Heart right ventricle (tissue), 16 donors: Measurements from ENCODE around the gene ZFAND3. TPM values are rescaled to one million over a fixed set of nuclear protein-coding genes. Genes with fewer than 3 reads are reported as not detected.

ENCODE experiments used
- ATAC-seq, 8 donors: fragments of 200-7000 bp; cut with Tn5 transposase; one replicate each; pipeline ENCODE4 v1.9.1; 2020; ENCODE audit warnings: mild to moderate bottlenecking in 8 of 8, moderate library complexity in 8 of 8, moderate number of reproducible peaks in 1 of 8
- DNase-seq, 2 donors: peaks; one replicate each; pipeline ENCODE4 v3.0.0-alpha.2; 2020
- H3K27ac ChIP-seq, 10 donors: fragments of 200-600 bp; sonication (generic) in 2 of 10; one replicate each; pipeline versions ENCODE4 v1.5.0 to v1.8.0; 2020 to 2022; ENCODE audit warnings: mild to moderate bottlenecking in 3 of 10
- H3K27me3 ChIP-seq, 7 donors: fragments of 200-600 bp; one replicate each; pipeline ENCODE4 v1.8.0; 2021 to 2022; ENCODE audit warnings: mild to moderate bottlenecking in 2 of 7
- H3K36me3 ChIP-seq, 9 donors: fragments of 200-600 bp; sonication (generic) in 1 of 9; one replicate each; pipeline versions ENCODE4 v1.5.0 to v1.8.0; 2020 to 2022; ENCODE audit warnings: mild to moderate bottlenecking in 2 of 9
- H3K4me1 ChIP-seq, 9 donors: fragments of 200-600 bp; sonication (generic) in 1 of 9; one replicate each; pipeline versions ENCODE4 v1.5.0 to v1.8.0; 2020 to 2022; ENCODE audit warnings: mild to moderate bottlenecking in 4 of 9
- H3K4me3 ChIP-seq, 10 donors: fragments of 200-600 bp; sonication (generic) in 2 of 10; one replicate each; pipeline versions ENCODE4 v1.5.0 to v1.8.0; 2020 to 2022; ENCODE audit warnings: mild to moderate bottlenecking in 7 of 10, moderate library complexity in 2 of 10
- H3K9me3 ChIP-seq, 11 donors: fragments of 200-600 bp in 10 of 11; sonication (generic) in 2 of 11; one replicate each; pipeline versions ENCODE4 v1.5.0 to v1.8.0; 2013 to 2022; ENCODE audit warnings: mild to moderate bottlenecking in 2 of 11, control low read depth in 1 of 11, moderate library complexity in 1 of 11
- CTCF ChIP-seq, 9 donors: fragments of 200-600 bp; sonication (generic) in 2 of 9; IDR thresholded peaks; one replicate each; pipeline versions ENCODE4 v1.5.0 to v1.8.0; 2021 to 2022; ENCODE audit warnings: antibody characterized with exemption in 9 of 9, mild to moderate bottlenecking in 5 of 9, moderate library complexity in 1 of 9
- WGBS, 2 donors: extraction: QIAGEN DNeasy Blood & Tissue Kit; methylation state at CpG; one replicate each; pipeline ENCODE4 v1.1.7; 2013; ENCODE audit warnings: inconsistent platforms in 1 of 2; 5-methylcytosine and 5-hydroxymethylcytosine counted together
- intact Hi-C, 10 donors: fragments of 100-400 bp; cut with DNase I; formaldehyde crosslinking; loops; one replicate each; pipeline versions ENCODE4 v1.11.1 to v1.14.2; 2022
- polyA plus RNA-seq, 2 donors: library from polyadenylated mRNA; stranded (reverse); fragments of 200-250 nt; gene quantifications; one replicate each; pipeline ENCODE4 v1.2.3, GENCODE V29; 2013
- total RNA-seq, 10 donors: library from RNA; stranded (reverse); fragmentation: NEBNext Ultra II Directional in 3 of 10; extraction: Animal tissue kit (Norgen Biotek cat#: 25700) in 3 of 10; gene quantifications; one replicate each; pipeline versions ENCODE4 v1.2.1 to v1.2.4, GENCODE V29; 2021 to 2023
- donor health status: Arrhythmogenic right ventricular cardiomyopathy.
- donor health status: ischemic (EF 13 %, LVEDD 7.1; RV severe dilation, severe dysfunction).
- donor health status: healthy with polysubstance abuse.
- donor health status: DM: no; HTN: yes; CAD: no.
- donor health status: DM: no; HTN: no; CAD: no.
- donor health status: ischemic (EF 25% LVEDD 6.9; RV normal size, moderate dysfunction).
- donor health status: ischemic (EF 25% LVEDD 5.7; RV mildly dilated, moderate dysfunction).
- donor health status: healthy.
- donor health status: DM: yes; HTN: yes; CAD: no.
- donor health status: Ischemic cardiomyopathy.
- donor health status: ischemic (EF 35%, LVEDD 5.7; RV mildly dilated, moderate dysfunction).
- donor health status: nonischemic (EF 11% LVEDD 7.7; RV severe dilation, severe dysfunction).
- donor health status: DM: yes; HTN: yes; CAD: no.
- donor health status: PGD.
- donor health status: ischemic (EF 29% LVEDD 5.4; RV normal size, mild dysfunction).
- donor health status: nonischemic (EF 23%, LVEDD 6.1; RV moderate dilation, normal function).

The ZFAND3 gene
- total and polyA plus RNA-seq, 12 donors, result 24.4 to 123 (median 105) TPM

- Histone ChIP-seq H3K4me1 (peaks cover 0 to 9% (median 0%) of the 10 kb centered on the region in 9 donors), H3K4me3 (no peak overlapping the region), H3K27me3 (no peaks in the 10 kb centered on the region), H3K36me3 (no peaks in the 10 kb centered on the region), H3K27ac (no peak overlapping the region), H3K9me3 (no peaks in the 10 kb centered on the region)
- TF ChIP-seq CTCF (IDR thresholded peaks at IDR 0.05), result no peak
- intact Hi-C loops, result no loop called here
- DNase-seq (no peak), ATAC-seq (no peak)
- 86 to 88% methylated on average over 6 of the region's 6 CpGs for WGBS, 2 donors
Observed at GRCh38 chr6:38164131-38164481, 344.6 kb downstream of the ZFAND3 start.

GRCh38 chr6:38164671-38165108 lies 345.2 kb downstream of the ZFAND3 start:
- intact Hi-C loops, result no loop called here
- DNase-seq (no peak), ATAC-seq (no peak)
- Histone ChIP-seq H3K27ac (no peak overlapping the region), H3K4me3 (no peak overlapping the region), H3K36me3 (no peaks in the 10 kb centered on the region), H3K27me3 (no peaks in the 10 kb centered on the region), H3K4me1 (peaks cover 0 to 9% (median 0%) of the 10 kb centered on the region in 9 donors), H3K9me3 (no peaks in the 10 kb centered on the region)
- 95% methylated on average over 14 of the region's 14 CpGs for WGBS, 2 donors
- TF ChIP-seq CTCF (IDR thresholded peaks at IDR 0.05), result no peak

DNA sequence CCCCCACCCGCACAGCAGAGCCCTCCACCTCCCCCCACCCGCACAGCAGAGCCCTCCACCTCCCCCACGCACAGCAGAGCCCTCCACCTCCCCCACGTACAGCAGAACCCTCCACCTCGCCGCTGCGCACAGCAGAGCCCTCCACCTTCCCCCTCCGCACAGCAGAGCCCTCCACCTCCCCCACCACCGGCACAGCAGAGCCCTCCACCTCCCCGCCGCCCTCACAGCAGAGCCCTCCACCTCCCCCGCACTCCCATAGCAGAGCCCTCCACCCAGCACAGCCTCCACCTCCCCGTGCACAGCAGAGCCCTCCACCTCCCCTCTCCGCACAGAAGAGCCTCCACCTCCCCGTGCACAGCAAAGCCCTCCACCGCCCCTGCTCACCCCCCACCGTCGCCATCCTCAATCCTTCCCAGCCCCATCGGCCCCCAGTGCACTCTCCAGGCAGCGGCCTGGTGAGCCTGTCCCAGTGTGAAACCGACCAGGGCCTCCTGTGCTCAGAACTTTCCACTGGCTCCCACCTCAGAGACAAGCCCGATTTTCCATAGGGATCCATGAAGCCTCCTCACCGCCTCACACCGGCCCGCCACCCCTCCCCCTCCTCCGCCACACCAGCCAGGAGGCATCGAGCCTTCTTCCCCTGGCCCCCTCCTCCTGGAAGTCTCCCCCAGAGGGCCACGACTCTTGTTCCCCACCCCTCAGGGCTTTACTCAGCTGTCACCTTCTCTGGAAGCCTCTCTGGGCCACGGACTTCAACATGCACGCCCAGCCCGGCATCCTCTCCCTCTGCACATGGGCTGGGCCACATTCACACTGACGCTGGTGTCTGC lies 347.1 kb downstream of the ZFAND3 start:
- no peaks in the 10 kb centered on the region for H3K27me3 ChIP-seq
- no peak overlapping the region for H3K27ac ChIP-seq
- 76 to 79% methylated on average over 29 to 32 of the region's 32 CpGs for WGBS, 2 donors
- no peak for TF ChIP-seq CTCF (IDR thresholded peaks at IDR 0.05)
- no peaks in the 10 kb centered on the region for H3K36me3 ChIP-seq
- intact Hi-C loops, result no loop called here
- DNase-seq, result no peak
- peaks cover 0 to 9% (median 0%) of the 10 kb centered on the region in 9 donors for H3K4me1 ChIP-seq
- ATAC-seq, result no peak
- H3K9me3 ChIP-seq, result no peaks in the 10 kb centered on the region
- H3K4me3 ChIP-seq, result no peak overlapping the region

DNA sequence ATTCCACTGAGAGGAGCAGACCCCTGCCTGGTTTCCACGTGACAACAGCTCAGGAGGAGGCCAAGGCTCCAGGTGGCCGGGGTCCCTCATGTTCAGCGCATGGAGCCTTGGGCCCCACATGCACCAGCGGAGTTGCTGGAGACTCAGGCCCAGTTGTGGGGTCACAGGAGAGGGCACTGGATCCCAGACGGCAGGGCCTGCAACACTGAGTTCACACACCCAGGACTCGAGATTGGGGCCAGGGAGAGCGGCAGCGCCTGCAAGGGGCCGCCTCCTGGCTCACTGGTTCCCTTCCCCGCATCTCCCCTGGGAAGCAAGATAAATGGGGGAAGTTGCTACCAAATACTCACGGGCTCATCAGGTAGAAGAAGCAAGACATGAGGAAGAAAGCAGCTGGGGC lies 348.1 kb downstream of the ZFAND3 start:
- Histone ChIP-seq H3K27me3 (no peaks in the 10 kb centered on the region), H3K4me3 (no peak overlapping the region), H3K27ac (no peak overlapping the region), H3K36me3 (no peaks in the 10 kb centered on the region), H3K4me1 (peaks cover 0 to 9% (median 0%) of the 10 kb centered on the region in 9 donors), H3K9me3 (no peaks in the 10 kb centered on the region)
- DNase-seq, result no peak
- no peak for ATAC-seq
- intact Hi-C loops, result no loop called here
- TF ChIP-seq CTCF (IDR thresholded peaks at IDR 0.05), result no peak
- WGBS, 2 donors, result 84 to 89% methylated on average over 11 of the region's 11 CpGs
